Activated T-helper 2 cell treated with anti-CD3 and anti-CD28 coated beads, Interferon-gamma antibody, Interleukin-2, Interleukin-4, amounts not matched to agents 10 μg/mL and 5 μg/mL and 100 μg/mL, durations not matched to agents 14 hours and 24 hours and 36 hours (primary cell): ENCODE measurements around the gene TPCN1. TPM values are rescaled to one million over a fixed set of nuclear protein-coding genes. Genes with fewer than 3 reads are reported as not detected.

Experiments
- DNase-seq: peaks from one replicate; pipeline ENCODE4 v3.0.0; 2021; ENCODE audit warnings: low spot score
- H3K27ac Mint-ChIP-seq: one replicate; pipeline ENCODE4 v1.8.0; 2021; ENCODE audit warnings: mixed read lengths
- H3K27me3 Mint-ChIP-seq: one replicate; pipeline ENCODE4 v1.8.0; 2021; ENCODE audit warnings: low read depth, mixed read lengths
- H3K36me3 Mint-ChIP-seq: one replicate; pipeline ENCODE4 v1.8.0; 2021; ENCODE audit warnings: low read depth, mixed read lengths
- H3K4me1 Mint-ChIP-seq: one replicate; pipeline ENCODE4 v1.8.0; 2021; ENCODE audit warnings: low read depth, mixed read lengths
- H3K4me3 Mint-ChIP-seq: one replicate; pipeline ENCODE4 v1.8.0; 2021; ENCODE audit warnings: low read depth, mild to moderate bottlenecking, moderate library complexity, mixed read lengths
- H3K9me3 Mint-ChIP-seq: one replicate; pipeline ENCODE4 v1.8.0; 2021; ENCODE audit warnings: mixed read lengths
- intact Hi-C: fragments of 100-400 bp; cut with micrococcal nuclease; formaldehyde crosslinking; loops from one replicate; pipeline ENCODE4 v1.15.1; 2023
- total RNA-seq: library from RNA; stranded (reverse); gene quantifications from 2 replicates; pipeline ENCODE4 v1.2.3, GENCODE V29; 2022

The TPCN1 gene
- total RNA-seq, 1 donor from 2014 or later, result 47.5 TPM

GRCh38 chr12:113306382-113306781 is 85.1 kb downstream of the TPCN1 start:
- Mint-ChIP-seq H3K4me3 (no peak overlapping the region), H3K9me3 (no peaks in the 10 kb centered on the region), H3K27ac (no peak overlapping the region), H3K4me1 (peaks cover 14% of the 10 kb centered on the region), H3K36me3 (peaks cover 40% of the 10 kb centered on the region), H3K27me3 (no peaks in the 10 kb centered on the region)
- no peak for DNase-seq
- intact Hi-C loops, result no loop called here

DNA sequence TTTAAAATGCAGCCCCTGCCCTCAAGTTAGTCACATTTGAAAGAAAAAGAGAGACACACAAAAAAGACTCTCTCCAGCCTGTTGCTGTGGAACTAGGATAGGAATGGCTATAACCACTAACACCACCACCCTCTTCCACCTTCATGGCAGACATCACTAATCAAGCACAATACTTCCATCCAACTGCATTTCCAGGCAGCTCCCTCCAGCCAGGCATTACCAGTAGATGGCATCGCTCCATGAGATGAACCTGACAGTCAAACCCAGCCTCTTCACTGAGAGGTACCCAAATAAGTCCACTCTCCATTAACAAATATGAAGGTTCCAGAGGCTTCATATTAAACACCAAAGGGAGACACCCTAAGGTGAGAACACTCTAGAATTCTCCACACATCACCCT is 89.2 kb downstream of the TPCN1 start:
- intact Hi-C loops, result no loop called here
- no peak overlapping the region for H3K4me3 Mint-ChIP-seq
- no peak for DNase-seq
- peaks cover 2% of the 10 kb centered on the region for H3K4me1 Mint-ChIP-seq
- H3K36me3 Mint-ChIP-seq, result peaks cover 31% of the 10 kb centered on the region
- H3K27ac Mint-ChIP-seq, result no peak overlapping the region
- H3K27me3 Mint-ChIP-seq, result no peaks in the 10 kb centered on the region
- H3K9me3 Mint-ChIP-seq, result no peaks in the 10 kb centered on the region

DNA sequence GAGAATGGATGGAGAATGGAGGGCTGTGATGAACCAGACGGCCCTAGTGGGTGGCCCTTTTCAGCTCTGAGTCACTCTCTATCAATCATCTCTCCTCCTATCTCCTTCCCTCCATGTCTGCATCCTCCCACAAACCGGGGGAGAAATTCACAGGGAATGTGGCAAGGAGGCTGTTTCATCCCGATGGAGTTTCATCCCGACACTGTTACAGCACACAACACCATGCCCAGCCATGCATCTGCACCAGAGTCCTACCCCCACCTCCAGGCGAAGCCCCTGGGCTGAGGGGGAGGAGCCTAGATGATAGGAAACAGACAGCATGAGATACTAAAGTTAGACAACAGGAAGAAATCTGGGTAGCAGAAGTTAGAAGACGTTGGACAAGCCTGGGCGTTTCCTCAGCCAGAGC is 92.9 kb downstream of the TPCN1 start:
- Mint-ChIP-seq H3K4me1 (peaks cover 2% of the 10 kb centered on the region), H3K36me3 (peaks cover 36% of the 10 kb centered on the region), H3K27me3 (no peaks in the 10 kb centered on the region), H3K4me3 (no peak overlapping the region), H3K9me3 (no peaks in the 10 kb centered on the region), H3K27ac (no peak overlapping the region)
- DNase-seq, result no peak
- intact Hi-C loops, result no loop called here

DNA sequence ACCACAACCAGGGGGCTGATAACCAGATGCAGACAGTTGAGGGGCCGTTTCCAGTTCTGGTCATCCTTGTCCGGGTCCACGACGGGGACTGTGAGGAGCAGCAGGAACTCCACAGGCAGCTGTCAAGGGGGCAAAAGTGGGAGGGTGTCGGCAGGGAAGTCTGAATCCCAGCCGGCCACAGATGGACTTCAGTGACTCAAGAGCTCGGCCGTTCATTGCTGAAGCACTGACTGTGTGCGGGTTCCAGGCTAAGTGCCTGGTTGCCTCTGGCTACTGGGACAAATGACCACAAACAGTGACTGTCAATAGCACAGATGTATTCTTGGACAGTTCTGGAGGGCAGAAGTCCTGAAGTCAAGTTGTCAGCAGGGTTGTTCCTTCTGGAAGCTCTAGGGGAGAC is 94.1 kb downstream of the TPCN1 start:
- Mint-ChIP-seq H3K36me3 (peaks cover 43% of the 10 kb centered on the region), H3K27me3 (no peaks in the 10 kb centered on the region), H3K27ac (no peak overlapping the region), H3K4me1 (peaks cover 2% of the 10 kb centered on the region), H3K9me3 (no peaks in the 10 kb centered on the region), H3K4me3 (no peak overlapping the region)
- intact Hi-C loops, result no loop called here
- DNase-seq, result no peak

DNA sequence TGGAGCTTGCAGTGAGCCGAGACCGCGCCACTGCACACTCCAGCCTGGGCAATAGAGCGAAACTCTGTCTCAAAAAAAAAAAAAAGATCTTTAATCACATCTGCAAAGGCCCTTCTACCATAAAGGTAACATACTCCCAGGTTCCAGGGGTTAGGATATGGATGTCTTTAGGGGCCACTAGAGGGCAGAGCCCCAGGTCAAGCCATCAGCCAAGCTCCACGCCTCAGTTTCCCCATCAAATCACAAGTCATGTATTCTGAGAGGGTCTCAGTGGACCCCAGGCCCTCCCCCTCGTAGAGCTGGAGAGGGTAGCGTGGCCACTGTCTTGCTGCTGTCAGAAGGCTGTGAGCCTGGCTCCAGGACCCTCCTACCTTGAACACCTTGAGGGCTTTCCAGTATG is 94.9 kb downstream of the TPCN1 start:
- H3K4me1 Mint-ChIP-seq, result peaks cover 2% of the 10 kb centered on the region
- no peaks in the 10 kb centered on the region for H3K27me3 Mint-ChIP-seq
- no peaks in the 10 kb centered on the region for H3K9me3 Mint-ChIP-seq
- peaks cover 44% of the 10 kb centered on the region for H3K36me3 Mint-ChIP-seq
- no peak overlapping the region for H3K27ac Mint-ChIP-seq
- DNase-seq, result no peak
- no peak overlapping the region for H3K4me3 Mint-ChIP-seq
- intact Hi-C loops, result no loop called here

DNA sequence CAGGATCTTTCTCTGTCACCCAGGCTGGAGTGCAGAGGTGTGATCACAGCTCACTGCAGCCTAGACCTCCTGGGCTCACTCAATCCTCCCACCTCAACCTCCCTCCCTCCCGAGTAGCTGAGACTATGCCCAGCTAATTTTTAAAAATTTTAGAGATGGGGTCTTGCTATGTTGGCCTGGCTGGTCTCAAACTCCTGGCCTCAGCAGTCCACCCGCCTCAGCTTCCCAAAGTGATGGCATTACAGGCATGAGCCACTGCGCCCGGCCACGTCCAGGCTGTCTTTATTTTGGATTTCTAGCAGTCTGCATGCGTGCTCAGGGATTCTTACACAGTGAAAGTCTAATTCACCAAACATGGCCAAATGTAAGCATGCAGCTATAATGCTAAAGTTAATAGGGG is 95.9 kb downstream of the TPCN1 start:
- no peak overlapping the region for H3K4me3 Mint-ChIP-seq
- no peak overlapping the region for H3K27ac Mint-ChIP-seq
- no peaks in the 10 kb centered on the region for H3K9me3 Mint-ChIP-seq
- intact Hi-C loops, result no loop called here
- peaks cover 46% of the 10 kb centered on the region for H3K36me3 Mint-ChIP-seq
- H3K4me1 Mint-ChIP-seq, result peaks cover 4% of the 10 kb centered on the region
- no peaks in the 10 kb centered on the region for H3K27me3 Mint-ChIP-seq
- DNase-seq, result no peak

DNA sequence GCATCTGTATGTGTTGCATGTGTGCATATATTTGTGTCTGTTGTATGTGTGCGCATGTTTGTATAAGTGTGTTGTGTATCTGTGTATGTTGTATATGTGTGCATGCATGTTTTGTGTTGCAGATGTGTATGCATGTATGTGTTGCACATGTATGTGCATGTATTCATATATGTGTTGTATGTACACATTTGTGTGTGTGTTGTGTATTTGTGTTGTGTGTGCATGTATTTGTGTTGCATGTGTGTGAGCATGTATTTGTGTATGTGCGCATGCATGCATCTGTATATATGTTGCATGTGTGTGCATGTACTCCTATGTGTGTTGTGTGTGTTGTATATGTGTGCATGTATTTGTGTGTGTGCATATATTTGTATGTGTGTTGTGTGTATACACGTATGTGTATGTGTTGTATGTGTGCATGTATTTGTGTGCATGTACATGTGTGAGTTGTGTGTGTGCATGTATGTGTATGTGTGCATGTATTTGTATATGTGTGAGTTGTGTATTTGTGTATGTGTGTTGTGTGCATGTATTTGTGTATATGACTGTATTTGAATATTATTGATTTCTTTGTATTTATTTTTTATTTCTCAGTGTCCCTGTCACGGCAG is 96.9 kb downstream of the TPCN1 start:
- no peak overlapping the region for H3K4me3 Mint-ChIP-seq
- peaks cover 52% of the 10 kb centered on the region for H3K36me3 Mint-ChIP-seq
- no peaks in the 10 kb centered on the region for H3K27me3 Mint-ChIP-seq
- DNase-seq, result no peak
- intact Hi-C loops, result no loop called here
- no peak overlapping the region for H3K27ac Mint-ChIP-seq
- H3K9me3 Mint-ChIP-seq, result no peaks in the 10 kb centered on the region
- peaks cover 5% of the 10 kb centered on the region for H3K4me1 Mint-ChIP-seq

DNA sequence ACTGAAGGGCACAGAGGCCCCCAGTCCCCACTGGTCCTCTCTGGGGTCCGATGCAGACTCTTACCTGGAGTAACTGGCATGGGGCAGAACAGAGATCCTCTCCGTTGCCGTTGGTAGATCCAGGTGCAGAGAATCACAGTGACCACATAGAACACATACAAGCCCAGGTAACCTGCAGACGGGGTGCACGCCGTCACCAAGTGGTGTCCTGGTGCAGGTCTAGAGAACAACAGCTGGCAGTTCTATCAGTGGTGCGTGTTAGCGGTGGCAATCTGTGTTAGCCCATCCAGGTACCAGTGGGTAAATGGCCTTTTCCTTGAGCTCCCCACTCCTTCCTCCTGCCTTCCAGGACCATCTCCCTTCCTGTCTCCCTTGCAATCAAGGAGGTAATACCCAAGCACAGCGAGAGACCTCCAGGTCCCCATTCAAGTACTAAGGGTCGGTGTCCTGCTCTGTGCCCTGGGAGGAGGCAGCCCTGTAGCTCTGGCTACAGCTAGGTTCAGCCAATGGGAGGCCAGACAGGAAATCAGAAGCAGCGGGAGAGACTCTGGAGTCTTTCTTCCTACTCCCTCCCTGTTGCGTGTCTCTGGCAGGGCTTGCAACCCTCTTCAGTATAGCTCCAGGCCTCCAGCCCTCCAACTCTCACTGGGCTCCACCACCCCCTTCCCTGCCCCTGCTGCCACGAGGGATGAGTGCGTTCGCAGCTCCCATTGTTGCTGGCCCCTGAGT is 97.8 kb downstream of the TPCN1 start:
- Mint-ChIP-seq H3K27me3 (no peaks in the 10 kb centered on the region), H3K27ac (no peak overlapping the region), H3K9me3 (no peaks in the 10 kb centered on the region), H3K36me3 (peaks cover 54% of the 10 kb centered on the region), H3K4me1 (peaks cover 9% of the 10 kb centered on the region), H3K4me3 (no peak overlapping the region)
- intact Hi-C loops, result no loop called here
- DNase-seq, result no peak

- Mint-ChIP-seq H3K27ac (no peak overlapping the region), H3K4me3 (no peak overlapping the region), H3K4me1 (peaks cover 7% of the 10 kb centered on the region), H3K36me3 (peaks cover 51% of the 10 kb centered on the region), H3K9me3 (no peaks in the 10 kb centered on the region), H3K27me3 (no peaks in the 10 kb centered on the region)
- DNase-seq, result no peak
- intact Hi-C loops, result no loop called here
Measured at GRCh38 chr12:113320401-113320800, 99.1 kb downstream of the TPCN1 start.

DNA sequence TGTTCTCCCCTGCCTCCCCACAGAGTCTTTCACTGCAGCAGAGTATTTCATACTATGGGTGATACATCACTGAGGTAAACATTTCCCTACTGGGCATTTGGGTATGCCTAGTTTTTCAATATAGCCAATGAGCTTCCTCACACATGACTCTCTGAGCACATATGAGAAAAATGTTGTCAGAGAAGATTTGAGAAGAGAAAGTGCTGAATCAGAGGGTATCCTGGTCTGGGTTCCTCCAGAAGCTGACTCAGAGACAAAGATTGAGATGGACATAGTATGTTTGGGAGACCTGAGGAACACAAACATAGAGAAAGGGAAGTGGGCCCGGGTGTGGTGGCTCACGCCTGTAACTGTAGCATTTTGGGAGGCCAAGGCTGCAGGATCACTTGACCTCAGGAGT is 101.1 kb downstream of the TPCN1 start:
- peaks cover 7% of the 10 kb centered on the region for H3K4me1 Mint-ChIP-seq
- H3K27ac Mint-ChIP-seq, result no peak overlapping the region
- H3K36me3 Mint-ChIP-seq, result peaks cover 55% of the 10 kb centered on the region
- no peaks in the 10 kb centered on the region for H3K27me3 Mint-ChIP-seq
- intact Hi-C loops, result no loop called here
- no peak overlapping the region for H3K4me3 Mint-ChIP-seq
- H3K9me3 Mint-ChIP-seq, result no peaks in the 10 kb centered on the region
- no peak for DNase-seq

DNA sequence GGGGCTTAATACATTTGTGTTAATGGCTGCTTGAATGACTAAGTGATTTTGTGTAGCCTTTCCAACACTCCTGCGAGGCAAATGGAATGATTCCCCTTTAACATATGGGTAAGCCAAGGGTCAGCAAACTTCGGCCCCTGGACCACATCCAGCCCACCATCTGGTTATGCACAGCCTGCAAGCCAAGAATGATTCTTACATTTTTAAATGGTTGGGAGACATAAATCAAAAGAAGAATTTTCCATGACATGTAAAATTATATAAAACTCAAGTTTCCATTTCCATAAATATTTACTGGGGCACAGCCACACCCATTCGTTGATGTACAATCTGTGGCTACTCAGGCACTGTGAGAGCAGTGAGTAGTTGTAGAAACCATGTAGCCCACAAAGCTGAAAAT is 104.7 kb downstream of the TPCN1 start:
- no peak overlapping the region for H3K4me3 Mint-ChIP-seq
- H3K9me3 Mint-ChIP-seq, result no peaks in the 10 kb centered on the region
- intact Hi-C loops, result no loop called here
- H3K4me1 Mint-ChIP-seq, result peaks cover 15% of the 10 kb centered on the region
- H3K36me3 Mint-ChIP-seq, result peaks cover 48% of the 10 kb centered on the region
- no peaks in the 10 kb centered on the region for H3K27me3 Mint-ChIP-seq
- DNase-seq, result no peak
- no peak overlapping the region for H3K27ac Mint-ChIP-seq

- peaks cover 46% of the 10 kb centered on the region for H3K36me3 Mint-ChIP-seq
- peaks cover 15% of the 10 kb centered on the region for H3K4me1 Mint-ChIP-seq
- no peaks in the 10 kb centered on the region for H3K27me3 Mint-ChIP-seq
- H3K4me3 Mint-ChIP-seq, result no peak overlapping the region
- H3K9me3 Mint-ChIP-seq, result no peaks in the 10 kb centered on the region
- intact Hi-C loops, result no loop called here
- DNase-seq, result no peak
- H3K27ac Mint-ChIP-seq, result no peak overlapping the region
Measured at GRCh38 chr12:113326775-113327395, 105.6 kb downstream of the TPCN1 start.

- H3K9me3 Mint-ChIP-seq, result no peaks in the 10 kb centered on the region
- peaks cover 14% of the 10 kb centered on the region for H3K4me1 Mint-ChIP-seq
- no peaks in the 10 kb centered on the region for H3K27me3 Mint-ChIP-seq
- intact Hi-C loops, result no loop called here
- no peak overlapping the region for H3K4me3 Mint-ChIP-seq
- H3K27ac Mint-ChIP-seq, result no peak overlapping the region
- DNase-seq, result no peak
- H3K36me3 Mint-ChIP-seq, result peaks cover 44% of the 10 kb centered on the region
Measured at GRCh38 chr12:113328368-113328889, 107.2 kb downstream of the TPCN1 start.
